Adipose tissue (tissue), 3 donors: ENCODE results near the gene BNC2. TPM values are rescaled to one million over a fixed set of nuclear protein-coding genes. Genes with fewer than 3 reads are reported as not detected.

ENCODE experiments used
- H3K27ac ChIP-seq: one replicate; pipeline ENCODE4 v1.5.1; 2013; ENCODE audit warnings: low read depth, low read length
- WGBS, 3 donors: extraction: QIAGEN DNeasy Blood & Tissue Kit; methylation state at CpG; one replicate each; pipeline ENCODE4 v1.1.7; 2013; 5-methylcytosine and 5-hydroxymethylcytosine counted together
- polyA plus RNA-seq, 3 donors: library from polyadenylated mRNA; stranded (reverse); fragments of 200-250 nt; gene quantifications; one replicate each; pipeline ENCODE4 v1.2.3, GENCODE V29; 2013
- donor health status: healthy with polysubstance abuse.
- donor health status: Bipolar disorder and iron deficiency.
- donor health status: healthy.

The BNC2 gene
- polyA plus RNA-seq, 3 donors: 0.28 to 3.9 (median 3.6) TPM

- 77 to 92% (median 88%) methylated on average over 7 of the region's 7 CpGs for WGBS, 3 donors
- no peak overlapping the region for H3K27ac ChIP-seq
Observed at GRCh38 chr9:16628413-16628812, 242.1 kb downstream of the BNC2 start.

DNA sequence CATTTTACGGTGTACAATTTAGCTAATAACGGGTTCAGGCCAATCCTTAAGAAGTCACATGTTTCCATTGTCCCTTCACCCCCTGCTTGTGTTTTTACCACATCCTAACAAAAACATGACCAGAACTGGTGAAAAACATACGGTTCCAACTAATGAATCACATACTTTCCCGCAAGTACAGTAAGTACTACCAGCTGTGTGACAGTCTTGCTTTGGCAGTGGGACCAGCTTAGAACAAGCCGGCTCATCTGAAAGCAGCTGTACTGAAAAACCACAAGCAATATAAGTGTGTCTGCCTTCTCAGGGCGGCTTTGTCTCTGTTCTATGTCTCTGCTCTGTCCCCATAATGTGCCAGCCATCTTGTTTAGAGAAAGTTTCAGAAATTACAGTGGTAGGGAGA lies 242.5 kb downstream of the BNC2 start:
- H3K27ac ChIP-seq: no peak overlapping the region
- 63 to 85% (median 74%) methylated on average over 6 of the region's 6 CpGs for WGBS, 3 donors

- H3K27ac ChIP-seq: no peak overlapping the region
- WGBS, 3 donors: 68 to 90% (median 78%) methylated on average over 2 of the region's 2 CpGs
Observed at GRCh38 chr9:16627521-16627920, 242.9 kb downstream of the BNC2 start.

- 45 to 64% (median 53%) methylated on average over 13 of the region's 13 CpGs for WGBS, 3 donors
- H3K27ac ChIP-seq: no peak overlapping the region
Observed at GRCh38 chr9:16626577-16627130, 243.8 kb downstream of the BNC2 start.

DNA sequence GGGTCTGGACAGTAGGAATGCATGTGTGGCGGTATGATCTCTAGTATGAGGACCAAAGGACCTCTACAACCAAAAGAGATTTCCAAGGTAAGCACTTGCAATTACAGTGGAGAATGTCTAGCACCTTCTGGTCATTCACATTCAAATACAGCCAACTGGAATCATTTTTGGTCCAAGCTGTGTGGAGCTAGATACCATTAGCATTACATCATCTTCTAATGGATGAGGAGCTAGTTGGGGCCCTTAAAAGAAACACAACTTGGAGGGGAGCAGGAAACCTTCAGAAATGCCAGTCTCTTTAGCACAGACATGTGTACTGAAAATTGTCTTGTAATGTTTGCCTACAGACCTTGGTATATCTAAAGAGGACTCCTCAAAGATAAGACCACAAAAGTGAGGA lies 244.7 kb downstream of the BNC2 start:
- H3K27ac ChIP-seq: no peak overlapping the region
- 72 to 100% (median 78%) methylated on average over 1 of the region's 1 CpG for WGBS, 3 donors

- H3K27ac ChIP-seq: no peak overlapping the region
- 40 to 75% (median 46%) methylated on average over 9 of the region's 9 CpGs for WGBS, 3 donors
Observed at GRCh38 chr9:16625161-16625631, 245.3 kb downstream of the BNC2 start.

DNA sequence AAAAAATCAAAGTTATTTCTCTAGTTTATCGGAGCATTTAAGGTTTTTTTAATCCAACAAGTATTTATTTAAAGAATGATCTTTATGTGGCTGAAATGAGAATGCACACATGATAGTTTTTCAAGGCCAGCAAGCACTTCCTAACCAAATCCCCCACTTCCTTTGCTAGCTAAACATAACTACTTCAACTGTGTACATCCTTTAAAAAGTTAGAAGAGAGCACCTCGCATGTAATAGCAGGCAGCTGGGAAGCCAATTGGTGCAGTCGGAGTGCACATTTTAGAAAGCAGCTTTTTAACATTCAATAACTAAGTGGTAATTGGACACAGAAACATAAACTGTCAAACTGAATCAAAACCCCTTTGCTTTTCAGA lies 245.7 kb downstream of the BNC2 start:
- H3K27ac ChIP-seq: no peak overlapping the region
- 34 to 60% (median 37%) methylated on average over 3 of the region's 3 CpGs for WGBS, 3 donors

GRCh38 chr9:16623989-16624743 lies 246.3 kb downstream of the BNC2 start:
- H3K27ac ChIP-seq: no peak overlapping the region
- WGBS, 3 donors: 85 to 90% (median 87%) methylated on average over 6 of the region's 6 CpGs

DNA sequence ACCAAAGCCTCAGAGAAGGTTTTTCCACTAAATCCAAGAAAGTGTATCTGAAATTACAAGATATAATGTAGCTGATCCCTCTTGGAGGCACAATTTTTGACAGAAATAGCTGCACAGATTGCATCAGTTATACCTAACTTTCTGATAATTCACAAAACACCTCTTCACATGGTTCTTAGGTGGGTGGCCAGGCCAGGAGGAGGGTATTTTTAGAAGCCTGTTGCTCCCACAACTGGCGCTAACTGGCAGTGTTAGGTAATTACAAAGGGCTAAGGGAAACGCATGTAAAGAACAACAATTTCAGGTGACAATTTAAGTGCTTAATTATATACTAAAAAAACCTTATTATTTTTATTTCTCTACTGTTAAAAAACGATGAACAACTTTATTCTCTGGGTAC lies 247.9 kb downstream of the BNC2 start:
- 80 to 90% (median 88%) methylated on average over 3 of the region's 3 CpGs for WGBS, 3 donors
- H3K27ac ChIP-seq: no peak overlapping the region

GRCh38 chr9:16619914-16620520 lies 250.5 kb downstream of the BNC2 start:
- H3K27ac ChIP-seq: no peak overlapping the region
- 71 to 75% (median 73%) methylated on average over 7 of the region's 7 CpGs for WGBS, 3 donors

GRCh38 chr9:16619402-16619801 lies 251.1 kb downstream of the BNC2 start:
- H3K27ac ChIP-seq: no peak overlapping the region

DNA sequence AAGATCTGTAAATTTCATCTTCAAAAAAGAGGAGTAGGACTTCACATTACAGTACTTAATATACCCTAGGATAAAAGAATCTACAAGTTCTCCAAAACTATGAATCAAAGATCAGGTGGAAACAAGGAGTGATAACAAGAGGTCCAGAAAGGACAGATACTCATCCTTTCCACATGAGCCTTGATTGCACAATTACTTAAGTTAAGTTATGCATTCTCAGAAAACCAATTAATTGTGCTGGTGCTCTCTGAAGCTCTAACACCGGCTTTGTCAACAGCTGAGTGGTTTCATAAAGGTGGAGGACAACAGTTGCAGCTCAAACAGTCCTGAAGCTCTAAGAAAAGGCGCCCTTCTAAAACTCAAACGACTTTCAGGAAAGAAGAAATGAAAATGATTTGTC lies 251.9 kb downstream of the BNC2 start:
- WGBS, 3 donors: 71 to 88% (median 86%) methylated on average over 3 of the region's 3 CpGs
- H3K27ac ChIP-seq: no peak overlapping the region

- 51 to 97% (median 67%) methylated on average over 2 of the region's 2 CpGs for WGBS, 3 donors
- no peak overlapping the region for H3K27ac ChIP-seq
Observed at GRCh38 chr9:16616686-16617085, 253.8 kb downstream of the BNC2 start.

DNA sequence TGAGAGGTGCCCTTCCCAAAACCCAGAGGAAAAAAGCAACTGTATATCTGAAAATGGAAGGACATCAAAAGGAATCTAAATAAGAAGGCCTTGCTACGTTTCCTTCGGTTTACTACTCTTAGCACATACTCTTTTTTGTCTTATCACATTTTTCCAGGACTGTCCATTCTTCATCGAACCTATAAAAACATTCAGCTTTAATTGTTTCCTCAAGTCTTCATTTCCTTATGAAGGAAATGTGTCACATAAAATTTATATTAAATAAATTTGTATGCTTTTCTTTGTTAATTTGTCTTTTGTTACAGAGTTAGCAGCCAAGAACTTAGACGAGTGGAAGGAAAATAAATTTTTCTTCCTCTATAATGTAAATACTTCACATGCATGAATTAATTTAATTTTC lies 255.0 kb downstream of the BNC2 start:
- WGBS, 3 donors: 76 to 84% (median 78%) methylated on average over 4 of the region's 4 CpGs
- H3K27ac ChIP-seq: no peak overlapping the region

GRCh38 chr9:16613605-16614004 lies 256.9 kb downstream of the BNC2 start:
- 59 to 63% (median 62%) methylated on average over 3 of the region's 3 CpGs for WGBS, 3 donors
- H3K27ac ChIP-seq: no peak overlapping the region

GRCh38 chr9:16613051-16613450 lies 257.4 kb downstream of the BNC2 start:
- no peak overlapping the region for H3K27ac ChIP-seq
- 67 to 74% (median 73%) methylated on average over 1 of the region's 1 CpG for WGBS, 3 donors

- WGBS, 3 donors: 87 to 100% (median 94%) methylated on average over 1 of the region's 1 CpG
Observed at GRCh38 chr9:16612627-16613026, 257.8 kb downstream of the BNC2 start.

GRCh38 chr9:16611983-16612382 lies 258.5 kb downstream of the BNC2 start:
- H3K27ac ChIP-seq: no peak overlapping the region
- WGBS, 3 donors: 39 to 74% (median 53%) methylated on average over 2 of the region's 2 CpGs

More at GRCh38 chr9:16612627-16613026, 257.8 kb downstream of the BNC2 start:
- no peak overlapping the region for H3K27ac ChIP-seq

DNA sequence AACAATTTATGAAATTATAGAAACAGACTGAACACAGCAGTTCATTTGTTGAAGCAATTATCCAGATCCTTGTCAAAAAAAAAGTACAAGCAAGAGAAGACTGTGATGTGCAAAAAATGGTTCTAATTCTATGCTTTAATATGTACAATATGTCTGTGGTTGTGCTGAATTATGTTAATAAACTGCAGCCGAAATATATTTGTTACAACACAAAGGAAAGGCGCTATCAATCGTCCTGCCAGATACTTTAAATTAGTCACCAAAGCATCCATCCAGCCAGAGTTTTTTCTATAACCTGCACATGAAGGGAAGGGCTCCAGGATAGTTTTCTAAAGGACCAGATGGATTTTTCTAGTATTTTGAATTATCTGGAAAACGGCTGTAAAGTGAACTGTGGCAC lies 259.5 kb downstream of the BNC2 start:
- no peak overlapping the region for H3K27ac ChIP-seq
- WGBS, 3 donors: 59 to 64% (median 62%) methylated on average over 4 of the region's 4 CpGs

- WGBS, 3 donors: 56 to 61% (median 59%) methylated on average over 3 of the region's 3 CpGs
- no peak overlapping the region for H3K27ac ChIP-seq
Observed at GRCh38 chr9:16610538-16610937, 259.9 kb downstream of the BNC2 start.
